SK-N-SH treated with all-trans-retinoic acid at 6 μM for 48 hours (cell line): ENCODE measurements around the gene GADD45GIP1.

ENCODE experiments used
- ATAC-seq: fragments of 200-7000 bp; cut with Tn5 transposase; 3 replicates; pipeline ENCODE4 v1.9.1; 2020; ENCODE audit warnings: mild to moderate bottlenecking, moderate library complexity
- ARNTL ChIP-seq: fragments of 450-650 bp; formaldehyde crosslinking; IDR thresholded peaks from 2 replicates; pipeline ENCODE4 v1.5.0; 2020; ENCODE audit warnings: low read depth, mild to moderate bottlenecking, moderate library complexity, borderline replicate concordance
- BACH2 ChIP-seq: fragments of 250-450 bp; sonication (Bioruptor Pico); IDR thresholded peaks from 2 replicates; pipeline ENCODE4 v1.9.0; 2021; ENCODE audit warnings: mild to moderate bottlenecking, borderline replicate concordance
- CREB5 ChIP-seq: fragments of 250-450 bp; sonication (Bioruptor Pico); IDR thresholded peaks from 2 replicates; pipeline ENCODE4 v1.5.1; 2020; ENCODE audit warnings: low read depth, mild to moderate bottlenecking, moderate library complexity
- CSDC2 ChIP-seq: fragments of 250-450 bp; sonication (Bioruptor Pico); IDR thresholded peaks from 2 replicates; pipeline ENCODE4 v1.5.0; 2020; ENCODE audit warnings: mild to moderate bottlenecking, moderate library complexity
- CSRNP3 ChIP-seq: fragments of 250-450 bp; sonication (Bioruptor Pico); IDR thresholded peaks from 2 replicates; pipeline ENCODE4 v1.5.1; 2021; ENCODE audit warnings: mild to moderate bottlenecking, moderate library complexity
- ESRRG ChIP-seq: fragments of 250-450 bp; sonication (Bioruptor Pico); IDR thresholded peaks from 2 replicates; pipeline ENCODE4 v1.6.1; 2021; ENCODE audit warnings: mild to moderate bottlenecking
- GLIS3 ChIP-seq: fragments of 250-450 bp; sonication (Bioruptor Pico); IDR thresholded peaks from 2 replicates; pipeline ENCODE4 v1.5.0; 2020; ENCODE audit warnings: mild to moderate bottlenecking, moderate library complexity
- ISL1 ChIP-seq: fragments of 250-450 bp; sonication (Bioruptor Pico); IDR thresholded peaks from 2 replicates; pipeline ENCODE4 v2.1.2; 2022; ENCODE audit warnings: mild to moderate bottlenecking, moderate library complexity
- PATZ1 ChIP-seq: fragments of 250-450 bp; sonication (Bioruptor Pico); IDR thresholded peaks from 2 replicates; pipeline ENCODE4 v1.8.0; 2020; ENCODE audit warnings: mild to moderate bottlenecking, moderate library complexity, borderline replicate concordance
- POU6F1 ChIP-seq: fragments of 250-450 bp; sonication (Bioruptor Pico); IDR thresholded peaks from 2 replicates; pipeline ENCODE4 v1.8.0; 2021; ENCODE audit warnings: low read depth, mild to moderate bottlenecking, moderate library complexity, borderline replicate concordance
- PPARA ChIP-seq: fragments of 250-450 bp; sonication (Bioruptor Pico); IDR thresholded peaks from 2 replicates; pipeline ENCODE4 v1.5.0; 2020; ENCODE audit warnings: mild to moderate bottlenecking, borderline replicate concordance
- RARB ChIP-seq: fragments of 250-450 bp; sonication (Bioruptor Pico); IDR thresholded peaks from 2 replicates; pipeline ENCODE4 v1.8.0; 2021; ENCODE audit warnings: mild to moderate bottlenecking, moderate library complexity
- SNAI2 ChIP-seq: fragments of 250-450 bp; sonication (Bioruptor Pico); IDR thresholded peaks from 2 replicates; pipeline ENCODE4 v1.5.0; 2020; ENCODE audit warnings: mild to moderate bottlenecking, moderate library complexity
- TCF4 ChIP-seq: fragments of 250-450 bp; sonication (Bioruptor Pico); IDR thresholded peaks from 2 replicates; pipeline ENCODE4 v1.8.0; 2021; ENCODE audit warnings: mild to moderate bottlenecking, moderate library complexity, borderline replicate concordance
- TOX ChIP-seq: fragments of 250-450 bp; sonication (Bioruptor Pico); IDR thresholded peaks from 2 replicates; pipeline ENCODE4 v1.8.0; 2021; ENCODE audit warnings: mild to moderate bottlenecking, moderate library complexity, borderline replicate concordance
- TSHZ2 ChIP-seq: fragments of 250-450 bp; sonication (Bioruptor Pico); IDR thresholded peaks from 2 replicates; pipeline ENCODE4 v1.5.0; 2020; ENCODE audit warnings: mild to moderate bottlenecking, moderate library complexity
- ZC3H10 ChIP-seq: fragments of 250-450 bp; sonication (Bioruptor Pico); IDR thresholded peaks from 2 replicates; pipeline ENCODE4 v1.5.1; 2021; ENCODE audit warnings: mild to moderate bottlenecking, moderate library complexity
- ZFP30 ChIP-seq: fragments of 450-650 bp; formaldehyde crosslinking; IDR thresholded peaks from 2 replicates; pipeline ENCODE4 v1.5.0; 2022; ENCODE audit warnings: mild to moderate bottlenecking, moderate library complexity
- ZNF565 ChIP-seq: fragments of 450-650 bp; formaldehyde crosslinking; conservative IDR thresholded peaks from 2 replicates; pipeline ENCODE4 v1.5.0; 2020; ENCODE audit warnings: low read depth, mild to moderate bottlenecking, moderate library complexity
- ZNF70 ChIP-seq: fragments of 450-650 bp; formaldehyde crosslinking; IDR thresholded peaks from 2 replicates; pipeline ENCODE4 v1.5.0; 2020; ENCODE audit warnings: mild to moderate bottlenecking, moderate library complexity
- ZNF8 ChIP-seq: fragments of 450-650 bp; formaldehyde crosslinking; IDR thresholded peaks from 2 replicates; pipeline ENCODE4 v1.5.0; 2020; ENCODE audit warnings: mild to moderate bottlenecking, moderate library complexity

The GADD45GIP1 gene

GRCh38 chr19:12986726-12987125 is 29.7 kb upstream of the GADD45GIP1 start (continued):
- TF ChIP-seq PATZ1 (CRISPR knock-in tag), result no peak
- TF ChIP-seq, all 23 proteins: peak for 0

- TF ChIP-seq PPARA (CRISPR knock-in tag), result no peak
- no peak for TF ChIP-seq ZNF565
- no peak for TF ChIP-seq TCF4
- no peak for TF ChIP-seq TSHZ2 (CRISPR knock-in tag)
- no peak for TF ChIP-seq ZC3H10 (CRISPR knock-in tag)
- TF ChIP-seq ZNF8 (CRISPR knock-in tag), result no peak
- no peak for TF ChIP-seq POU6F1 (CRISPR knock-in tag)
- TF ChIP-seq BACH2, result no peak
- TF ChIP-seq CSRNP3 (CRISPR knock-in tag), result no peak
- TF ChIP-seq RARB (CRISPR knock-in tag), result no peak
- no peak for TF ChIP-seq GLIS3 (CRISPR knock-in tag)
- no peak for TF ChIP-seq ISL1
- no peak for TF ChIP-seq ZNF70
- TF ChIP-seq CSDC2, result no peak
- TF ChIP-seq SNAI2 (CRISPR knock-in tag), result no peak
- TF ChIP-seq ARNTL (CRISPR knock-in tag), result no peak
- ATAC-seq, result no peak
These were observed 28.2 kb upstream of the GADD45GIP1 start for GRCh38 chr19:12985049-12985776.

- TF ChIP-seq SNAI2 (CRISPR knock-in tag) (no peak), RARB (CRISPR knock-in tag) (no peak), ZFP30 (CRISPR knock-in tag) (no peak), CSDC2 (no peak), ARNTL (CRISPR knock-in tag) (no peak), ZC3H10 (CRISPR knock-in tag) (no peak), BACH2 (no peak), TCF4 (no peak)
- TF ChIP-seq, all 23 proteins: peak for 0
- ATAC-seq, result no peak
These were observed 27.6 kb upstream of the GADD45GIP1 start for GRCh38 chr19:12984683-12985048.

- ATAC-seq, result no peak
- no peak for TF ChIP-seq ESRRG (CRISPR knock-in tag)
These were observed 27.2 kb upstream of the GADD45GIP1 start for GRCh38 chr19:12984143-12984627.

GRCh38 chr19:12983542-12984142 is 26.6 kb upstream of the GADD45GIP1 start:
- peak; percentile 80 for ATAC-seq
- TF ChIP-seq CREB5 (CRISPR knock-in tag) (no peak), POU6F1 (CRISPR knock-in tag) (no peak), SNAI2 (CRISPR knock-in tag) (peak; percentile 98), RARB (CRISPR knock-in tag) (no peak), TCF4 (no peak), PATZ1 (CRISPR knock-in tag) (no peak), ZFP30 (CRISPR knock-in tag) (0 out of 2 replicates have a peak, but pooled peaks have one; percentile 30), TOX (no peak)
